ENCODE measurements around the gene DCANP1. TPM values are rescaled to one million over a fixed set of nuclear protein-coding genes. Genes with fewer than 3 reads are reported as not detected.
"Not testable (repeated sequence)": the region's sequence is repeated elsewhere in the genome, so short reads cannot be mapped to it uniquely, and the experiment has no call there.

The DCANP1 gene
- total RNA-seq = not detected in 2 replicates

- H3K27ac Mint-ChIP-seq = no peak within 1 kb of the TSS
- H3K4me3 Mint-ChIP-seq (ENCODE audit: low read depth) = no peak within 1 kb of the TSS
- peaks cover 2% of the 10 kb centered on the region for H3K27me3 Mint-ChIP-seq (ENCODE audit: low read depth)
- no peaks in the 10 kb centered on the region for H3K4me1 Mint-ChIP-seq (ENCODE audit: low read depth)
- H3K9me3 Mint-ChIP-seq = no peaks in the 10 kb centered on the region
- no peak for DNase-seq (ENCODE audit: low spot score)
- no peaks in the 10 kb centered on the region for H3K36me3 Mint-ChIP-seq (ENCODE audit: low read depth)
- intact Hi-C loops (cut with micrococcal nuclease) = no loop called here
Observed at GRCh38 chr5:135447298-135447929, at the start of gene DCANP1. Gene DCANP1, minus strand, starts transcription at chr5:135447348. Its CDS starts 240 bp downstream, at chr5:135447108.

- H3K36me3 Mint-ChIP-seq (ENCODE audit: low read depth); H3K9me3 Mint-ChIP-seq; H3K27ac Mint-ChIP-seq; intact Hi-C loops (cut with micrococcal nuclease); H3K4me1 Mint-ChIP-seq (ENCODE audit: low read depth); DNase-seq (ENCODE audit: low spot score); H3K4me3 Mint-ChIP-seq (ENCODE audit: low read depth): not testable (repeated sequence)
- H3K27me3 Mint-ChIP-seq (ENCODE audit: low read depth) = peaks cover 49% of the 10 kb centered on the region
Observed at GRCh38 chr5:135495531-135495930, 48.4 kb upstream of the DCANP1 start.

- Mint-ChIP-seq H3K9me3 (no peaks in the 10 kb centered on the region), H3K4me1 (ENCODE audit: low read depth) (peaks cover 2% of the 10 kb centered on the region), H3K27ac (no peak overlapping the region), H3K4me3 (ENCODE audit: low read depth) (no peak overlapping the region), H3K36me3 (ENCODE audit: low read depth) (no peaks in the 10 kb centered on the region), H3K27me3 (ENCODE audit: low read depth) (peaks cover 50% of the 10 kb centered on the region)
- no peak for DNase-seq (ENCODE audit: low spot score)
- intact Hi-C loops (cut with micrococcal nuclease) = loop anchor here (5.0 kb wide), 1 partner anchor 452 kb away; no protein-coding TSS in a partner anchor
Observed at GRCh38 chr5:135494196-135494595, 47.0 kb upstream of the DCANP1 start.

GRCh38 chr5:135493406-135494180 is 46.4 kb upstream of the DCANP1 start:
- no peak for DNase-seq (ENCODE audit: low spot score)
- Mint-ChIP-seq H3K36me3 (ENCODE audit: low read depth) (no peaks in the 10 kb centered on the region), H3K27me3 (ENCODE audit: low read depth) (peaks cover 56% of the 10 kb centered on the region), H3K4me1 (ENCODE audit: low read depth) (peaks cover 2% of the 10 kb centered on the region), H3K9me3 (no peaks in the 10 kb centered on the region), H3K4me3 (ENCODE audit: low read depth) (no peak overlapping the region), H3K27ac (no peak overlapping the region)
- intact Hi-C loops (cut with micrococcal nuclease) = loop anchor here (5.0 kb wide), 1 partner anchor 451 kb away; no protein-coding TSS in a partner anchor

GRCh38 chr5:135492319-135492626 is 45.1 kb upstream of the DCANP1 start:
- H3K4me1 Mint-ChIP-seq (ENCODE audit: low read depth) = peaks cover 2% of the 10 kb centered on the region
- H3K27ac Mint-ChIP-seq = no peak overlapping the region
- H3K27me3 Mint-ChIP-seq (ENCODE audit: low read depth) = peaks cover 68% of the 10 kb centered on the region
- H3K36me3 Mint-ChIP-seq (ENCODE audit: low read depth) = no peaks in the 10 kb centered on the region
- no peak overlapping the region for H3K4me3 Mint-ChIP-seq (ENCODE audit: low read depth)
- H3K9me3 Mint-ChIP-seq = no peaks in the 10 kb centered on the region
- intact Hi-C loops (cut with micrococcal nuclease) = loop anchor here (5.0 kb wide), 1 partner anchor 450 kb away; no protein-coding TSS in a partner anchor
- no peak for DNase-seq (ENCODE audit: low spot score)

- Mint-ChIP-seq H3K4me1 (ENCODE audit: low read depth) (peaks cover 2% of the 10 kb centered on the region), H3K27me3 (ENCODE audit: low read depth) (peaks cover 68% of the 10 kb centered on the region), H3K36me3 (ENCODE audit: low read depth) (no peaks in the 10 kb centered on the region), H3K27ac (no peak overlapping the region), H3K4me3 (ENCODE audit: low read depth) (no peak overlapping the region), H3K9me3 (no peaks in the 10 kb centered on the region)
- intact Hi-C loops (cut with micrococcal nuclease) = loop anchor here (2.0 to 5.0 kb wide), 2 partner anchors 53 to 449 kb away; no protein-coding TSS in a partner anchor
- no peak for DNase-seq (ENCODE audit: low spot score)
Observed at GRCh38 chr5:135491552-135492318, 44.6 kb upstream of the DCANP1 start.

GRCh38 chr5:135491038-135491551 is 43.9 kb upstream of the DCANP1 start:
- intact Hi-C loops (cut with micrococcal nuclease) = loop anchor here (2.0 to 5.0 kb wide), 2 partner anchors 54 to 449 kb away; no protein-coding TSS in a partner anchor
- peaks cover 2% of the 10 kb centered on the region for H3K4me1 Mint-ChIP-seq (ENCODE audit: low read depth)

GRCh38 chr5:135490245-135491037 is 43.3 kb upstream of the DCANP1 start:
- intact Hi-C loops (cut with micrococcal nuclease) = loop anchor here (2.0 to 5.0 kb wide), 2 partner anchors 54 to 448 kb away; no protein-coding TSS in a partner anchor

More at GRCh38 chr5:135491038-135491551, 43.9 kb upstream of the DCANP1 start:
- no peaks in the 10 kb centered on the region for H3K9me3 Mint-ChIP-seq
- no peak for DNase-seq (ENCODE audit: low spot score)
- H3K27me3 Mint-ChIP-seq (ENCODE audit: low read depth) = peaks cover 71% of the 10 kb centered on the region
- H3K4me3 Mint-ChIP-seq (ENCODE audit: low read depth) = no peak overlapping the region
- H3K36me3 Mint-ChIP-seq (ENCODE audit: low read depth) = no peaks in the 10 kb centered on the region
- no peak overlapping the region for H3K27ac Mint-ChIP-seq

GRCh38 chr5:135489466-135490244 is 42.5 kb upstream of the DCANP1 start:
- peaks cover 2% of the 10 kb centered on the region for H3K4me1 Mint-ChIP-seq (ENCODE audit: low read depth)
- no peak overlapping the region for H3K4me3 Mint-ChIP-seq (ENCODE audit: low read depth)
- H3K27ac Mint-ChIP-seq = no peak overlapping the region
- H3K36me3 Mint-ChIP-seq (ENCODE audit: low read depth) = no peaks in the 10 kb centered on the region
- intact Hi-C loops (cut with micrococcal nuclease) = loop anchor here (2.0 to 5.0 kb wide), 3 partner anchors 45 to 447 kb away; partner anchors contain the start of gene NEUROG1
- no peaks in the 10 kb centered on the region for H3K9me3 Mint-ChIP-seq
- peaks cover 76% of the 10 kb centered on the region for H3K27me3 Mint-ChIP-seq (ENCODE audit: low read depth)
- no peak for DNase-seq (ENCODE audit: low spot score)

More at GRCh38 chr5:135490245-135491037, 43.3 kb upstream of the DCANP1 start:
- no peak overlapping the region for H3K4me3 Mint-ChIP-seq (ENCODE audit: low read depth)
- H3K4me1 Mint-ChIP-seq (ENCODE audit: low read depth) = peaks cover 2% of the 10 kb centered on the region
- no peak for DNase-seq (ENCODE audit: low spot score)
- no peaks in the 10 kb centered on the region for H3K36me3 Mint-ChIP-seq (ENCODE audit: low read depth)
- H3K27ac Mint-ChIP-seq = no peak overlapping the region
- H3K27me3 Mint-ChIP-seq (ENCODE audit: low read depth) = peaks cover 75% of the 10 kb centered on the region
- no peaks in the 10 kb centered on the region for H3K9me3 Mint-ChIP-seq

GRCh38 chr5:135488727-135489465 is 41.7 kb upstream of the DCANP1 start:
- no peaks in the 10 kb centered on the region for H3K36me3 Mint-ChIP-seq (ENCODE audit: low read depth)
- H3K27ac Mint-ChIP-seq = no peak overlapping the region
- peaks cover 2% of the 10 kb centered on the region for H3K4me1 Mint-ChIP-seq (ENCODE audit: low read depth)
- intact Hi-C loops (cut with micrococcal nuclease) = loop anchor here (2.0 kb wide), 1 partner anchor 46 kb away; the partner anchor contains the start of gene NEUROG1
- H3K4me3 Mint-ChIP-seq (ENCODE audit: low read depth) = no peak overlapping the region
- no peaks in the 10 kb centered on the region for H3K9me3 Mint-ChIP-seq
- peaks cover 71% of the 10 kb centered on the region for H3K27me3 Mint-ChIP-seq (ENCODE audit: low read depth)
- DNase-seq (ENCODE audit: low spot score) = no peak

All from activated T-helper 2 cell treated with anti-CD3 and anti-CD28 coated beads, Interferon-gamma antibody, Interleukin-2, Interleukin-4, amounts not matched to agents 10 μg/mL and 5 μg/mL and 100 μg/mL, durations not matched to agents 14 hours and 24 hours and 36 hours (primary cell).